NCI-H146 treated with DMSO at 0.1 percent for 48 hours (cell line): ENCODE results near the gene DLG2.

Source experiments
- DNase-seq: peaks from one replicate; lab custom pipeline; 2025; ENCODE audit not compliant: unreplicated experiment; lab: John Stamatoyannopoulos, UW

The DLG2 gene

GRCh38 chr11:83678831-83679584 is 1948.1 kb downstream of the DLG2 start:
- DNase-seq = no peak

DNA sequence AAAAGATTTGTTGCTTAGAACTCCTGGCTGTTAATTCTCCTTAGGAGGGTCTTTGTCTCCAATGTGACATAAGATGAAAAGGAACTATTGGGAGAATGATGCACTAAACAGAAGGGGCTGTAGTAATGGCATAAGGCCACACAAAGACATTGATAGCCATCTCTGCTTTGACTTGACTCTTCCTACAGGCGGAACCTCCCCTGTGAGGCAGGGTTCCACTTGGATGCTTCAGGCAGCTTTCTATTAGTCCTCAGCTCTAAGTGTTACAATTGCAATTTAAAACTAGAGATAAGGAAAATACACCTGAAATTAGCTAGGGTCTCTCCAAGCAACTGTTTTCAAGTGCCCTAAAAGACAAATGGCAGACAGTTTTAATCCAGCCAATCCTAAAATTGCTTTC is 1949.4 kb downstream of the DLG2 start:
- no peak for DNase-seq

DNA sequence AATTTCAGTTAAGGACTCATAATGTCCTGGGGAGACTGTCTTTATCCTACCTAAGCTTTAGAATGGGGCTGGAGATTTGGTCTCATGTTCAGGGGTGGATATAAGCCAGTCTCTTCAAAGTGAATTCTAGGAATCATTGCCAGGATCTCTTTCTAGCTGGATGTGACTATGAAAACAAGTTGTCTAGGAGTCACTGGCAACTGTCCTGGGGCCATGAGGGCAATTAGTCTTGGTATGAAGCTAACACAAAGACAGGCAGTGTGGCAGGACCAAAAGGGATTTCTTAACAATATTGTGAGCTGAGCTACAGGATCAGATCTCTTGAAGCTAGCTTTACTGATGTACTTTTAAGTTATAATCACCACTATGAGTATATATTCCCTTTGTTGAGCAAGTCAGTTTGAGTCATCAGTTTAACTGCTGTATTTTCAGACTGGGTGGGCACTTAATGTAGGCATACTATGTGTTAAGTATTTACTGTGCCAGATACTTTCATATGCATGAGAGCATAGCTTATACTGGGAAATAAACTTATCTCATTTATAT is 1951.0 kb downstream of the DLG2 start:
- DNase-seq = no peak

DNA sequence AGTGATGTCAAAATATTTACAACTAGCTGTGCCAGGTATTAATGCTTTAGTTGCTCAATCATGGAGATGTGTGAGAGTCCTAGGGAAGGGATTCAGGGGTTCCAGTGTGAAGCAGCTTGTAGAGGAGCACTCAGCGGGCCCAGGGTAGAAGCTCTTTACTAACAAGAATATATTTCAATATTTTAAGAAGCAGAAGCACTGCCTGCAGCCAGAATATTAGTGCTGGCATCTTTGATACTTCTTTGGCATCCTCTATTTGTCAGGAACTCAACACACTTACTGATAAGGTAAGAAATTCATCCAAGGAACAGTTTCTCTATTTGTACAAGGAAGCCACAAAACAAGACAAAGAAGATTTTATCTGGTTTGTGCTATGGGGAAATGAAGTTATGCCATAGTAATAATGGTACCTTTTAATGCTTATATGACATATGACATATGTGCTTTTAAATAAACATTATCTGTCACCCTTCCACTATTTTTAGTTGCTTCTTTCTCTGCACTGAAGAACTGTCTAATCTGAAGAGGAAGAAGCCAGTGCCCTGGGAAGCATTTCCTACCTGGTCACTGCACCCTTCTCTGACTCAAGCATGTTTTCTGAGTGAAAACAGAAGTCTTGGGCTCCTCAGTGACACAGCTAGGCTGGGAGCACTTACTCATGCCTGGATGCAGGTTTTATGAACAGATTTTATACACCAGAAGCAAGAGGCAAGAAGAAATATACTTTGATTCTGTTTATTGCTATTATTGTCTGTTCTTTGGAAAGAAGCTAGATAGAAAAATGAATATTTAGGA is 1952.8 kb downstream of the DLG2 start:
- no peak for DNase-seq

- DNase-seq = no peak
These were observed 1955.9 kb downstream of the DLG2 start for GRCh38 chr11:83671289-83671688.

DNA sequence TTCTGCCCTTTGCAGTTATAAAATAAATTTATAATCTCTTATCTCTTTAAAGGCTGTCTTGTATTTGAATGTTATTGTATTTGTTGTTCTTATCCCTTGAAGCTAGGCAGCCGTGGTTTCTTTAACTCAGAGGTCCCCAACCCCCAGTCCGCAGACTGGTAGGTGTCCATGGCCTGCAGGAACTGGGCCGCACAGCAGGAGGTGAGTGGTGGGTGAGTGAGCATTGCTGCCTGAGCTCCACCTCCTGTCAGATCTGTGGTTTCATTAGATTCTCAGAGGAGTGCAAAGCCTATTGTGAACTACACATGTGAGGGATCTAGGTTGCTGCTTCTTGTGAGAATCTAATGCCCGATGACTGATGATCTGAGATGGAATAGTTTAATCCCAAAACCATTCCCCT is 1961.0 kb downstream of the DLG2 start:
- no peak for DNase-seq

DNA sequence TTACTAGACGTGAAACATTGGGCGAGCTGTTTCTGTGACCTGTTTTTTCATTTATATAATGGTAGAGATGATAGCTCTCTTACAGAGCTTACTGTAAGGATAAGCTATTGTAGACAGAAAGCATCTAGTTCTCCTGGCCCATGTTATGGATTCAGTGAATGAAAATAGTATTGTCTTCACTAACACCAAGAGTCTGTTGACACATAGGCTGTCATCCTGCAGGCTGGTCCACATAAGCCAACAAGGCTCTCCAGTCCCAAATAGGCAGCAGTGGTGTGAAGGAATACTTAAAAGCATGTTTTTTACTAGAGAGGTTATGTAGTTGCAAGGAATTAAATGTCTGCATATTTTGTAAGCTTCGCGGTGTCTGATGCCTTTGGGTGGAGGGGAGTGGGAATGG is 1963.2 kb downstream of the DLG2 start:
- DNase-seq = no peak

DNA sequence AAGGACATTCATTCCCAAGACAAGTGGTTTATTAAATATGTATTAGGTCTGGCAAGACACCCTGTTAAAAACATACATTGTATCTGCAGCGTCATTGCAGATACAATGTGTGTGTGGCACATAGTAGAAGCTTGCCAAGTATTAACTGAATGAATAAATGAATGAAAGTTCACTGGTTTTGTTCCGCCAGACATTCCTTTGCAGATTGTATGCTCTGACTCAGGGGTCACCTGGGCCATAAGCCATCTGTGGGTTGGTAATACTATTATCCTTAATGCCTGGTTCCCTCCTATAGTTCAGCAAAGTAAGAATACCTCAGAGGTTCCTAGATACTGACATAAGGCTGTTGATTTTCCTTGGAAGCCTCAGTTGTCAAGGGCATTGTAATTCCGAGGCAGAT is 1963.7 kb downstream of the DLG2 start:
- no peak for DNase-seq

DNA sequence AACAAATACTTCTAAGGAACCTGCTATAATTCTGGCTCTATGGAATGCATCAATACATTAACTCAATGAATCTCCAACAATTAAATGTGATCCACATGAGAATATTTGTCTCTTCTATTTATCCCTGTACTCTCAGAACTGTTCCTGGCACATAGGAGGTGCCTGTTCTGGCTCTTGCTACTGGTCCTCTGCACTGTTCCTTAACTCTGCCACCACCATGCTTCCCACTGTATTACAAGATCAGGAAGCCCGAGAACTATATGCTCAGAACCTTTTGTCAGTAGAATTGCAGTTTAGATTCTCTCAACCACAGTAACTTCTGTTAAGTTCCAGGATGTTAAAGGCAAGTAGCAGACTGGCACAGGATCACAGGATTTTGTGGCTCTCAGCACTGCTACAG is 1964.7 kb downstream of the DLG2 start:
- no peak for DNase-seq

DNA sequence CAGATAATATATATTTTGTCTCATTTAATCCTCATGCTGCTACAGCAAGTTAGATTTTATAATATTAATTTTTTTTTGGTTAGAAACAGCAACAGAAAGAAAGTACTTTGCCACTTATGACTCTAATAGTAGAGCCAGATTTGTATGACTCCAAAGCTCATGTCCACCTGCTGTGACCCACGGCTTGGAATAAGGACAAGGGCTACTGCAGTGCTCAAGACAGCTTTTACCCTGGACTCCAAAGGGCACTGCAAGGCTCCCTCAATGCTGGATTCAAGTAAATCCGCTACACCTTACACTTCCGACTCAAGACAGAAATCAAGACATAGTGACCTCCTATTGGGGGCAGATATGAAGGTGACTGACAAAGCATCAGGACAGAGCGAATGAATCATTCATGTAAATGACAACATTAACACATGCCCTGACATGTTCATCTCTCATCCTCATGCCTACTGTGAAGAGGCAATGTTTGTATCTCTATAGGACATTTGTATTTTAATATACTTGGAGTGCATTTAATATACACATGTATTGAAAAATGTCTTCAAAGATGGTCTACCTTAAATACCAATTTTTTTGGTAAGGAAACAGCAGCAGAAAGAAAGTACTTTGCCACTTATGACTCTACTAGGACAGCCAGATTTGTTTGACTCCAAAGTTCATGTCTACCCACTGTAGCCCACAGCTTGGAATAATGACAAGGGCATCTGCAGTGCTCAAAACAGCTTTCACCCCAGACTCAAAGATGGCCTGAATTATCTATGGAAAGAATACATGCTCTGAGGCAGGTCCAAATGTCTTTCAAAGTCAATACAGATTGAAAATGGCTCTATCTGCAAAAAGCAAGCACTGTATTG is 1965.4 kb downstream of the DLG2 start:
- DNase-seq = no peak

DNA sequence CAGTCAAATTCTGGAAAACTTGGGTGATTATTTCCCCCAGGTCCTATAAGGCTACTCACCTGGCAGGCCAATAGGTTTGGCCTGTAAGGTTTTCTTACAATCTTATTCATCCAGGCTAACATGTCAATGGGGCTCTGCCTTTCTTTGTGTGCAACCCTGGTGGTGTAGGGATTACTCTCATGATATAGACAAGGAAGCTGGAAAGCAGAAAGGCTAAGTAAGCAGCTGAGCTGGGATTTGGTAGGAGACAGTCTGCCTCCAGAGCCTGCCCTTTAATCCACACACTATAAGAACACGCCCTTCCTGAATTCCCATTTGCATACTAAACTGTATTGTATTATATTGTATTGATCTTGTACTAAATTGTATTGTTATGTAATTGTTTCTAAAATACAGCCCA is 1967.7 kb downstream of the DLG2 start:
- DNase-seq = no peak

DNA sequence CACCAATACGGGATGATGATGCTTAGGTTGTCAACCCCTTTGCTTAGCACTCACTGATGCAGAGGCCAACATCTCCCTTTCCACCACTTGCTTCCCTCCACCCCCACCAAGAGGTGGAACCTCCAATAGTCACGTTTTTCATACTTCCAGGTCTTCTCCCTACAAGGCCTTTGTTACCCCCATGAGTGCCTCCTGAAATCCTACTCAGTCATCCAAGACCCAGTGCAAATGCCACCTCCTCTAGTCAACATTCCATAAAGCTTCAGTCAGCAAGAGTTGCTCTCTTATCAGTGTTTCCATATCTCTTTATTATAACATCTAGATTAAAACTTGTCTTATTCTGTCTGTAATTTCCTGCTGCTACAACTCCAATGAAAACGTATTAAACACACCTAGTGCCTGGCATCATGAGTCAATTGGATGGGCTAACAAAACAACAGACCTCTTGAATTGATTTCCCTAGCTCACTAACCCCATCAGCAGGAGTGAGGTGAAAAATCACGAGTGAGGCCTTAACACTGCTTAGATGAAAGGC is 1970.3 kb downstream of the DLG2 start:
- no peak for DNase-seq

- no peak for DNase-seq
These were observed 1971.2 kb downstream of the DLG2 start for GRCh38 chr11:83655976-83656375.

DNA sequence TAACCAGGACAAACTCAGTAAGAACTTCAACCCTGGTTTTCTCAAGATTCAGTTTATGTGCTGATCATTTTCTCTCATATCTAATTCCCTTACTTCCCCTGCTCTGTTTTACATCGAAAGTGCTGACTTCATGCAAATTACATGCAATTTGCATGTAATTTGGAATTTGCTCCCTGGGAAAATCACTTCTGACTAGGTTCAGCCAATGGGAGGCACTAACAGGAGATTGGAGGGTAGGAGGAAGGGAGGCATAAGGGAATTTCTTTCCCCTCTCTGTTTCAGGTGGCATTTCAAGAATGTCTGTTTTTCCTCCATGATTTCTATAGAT is 1977.7 kb downstream of the DLG2 start:
- no peak for DNase-seq

DNA sequence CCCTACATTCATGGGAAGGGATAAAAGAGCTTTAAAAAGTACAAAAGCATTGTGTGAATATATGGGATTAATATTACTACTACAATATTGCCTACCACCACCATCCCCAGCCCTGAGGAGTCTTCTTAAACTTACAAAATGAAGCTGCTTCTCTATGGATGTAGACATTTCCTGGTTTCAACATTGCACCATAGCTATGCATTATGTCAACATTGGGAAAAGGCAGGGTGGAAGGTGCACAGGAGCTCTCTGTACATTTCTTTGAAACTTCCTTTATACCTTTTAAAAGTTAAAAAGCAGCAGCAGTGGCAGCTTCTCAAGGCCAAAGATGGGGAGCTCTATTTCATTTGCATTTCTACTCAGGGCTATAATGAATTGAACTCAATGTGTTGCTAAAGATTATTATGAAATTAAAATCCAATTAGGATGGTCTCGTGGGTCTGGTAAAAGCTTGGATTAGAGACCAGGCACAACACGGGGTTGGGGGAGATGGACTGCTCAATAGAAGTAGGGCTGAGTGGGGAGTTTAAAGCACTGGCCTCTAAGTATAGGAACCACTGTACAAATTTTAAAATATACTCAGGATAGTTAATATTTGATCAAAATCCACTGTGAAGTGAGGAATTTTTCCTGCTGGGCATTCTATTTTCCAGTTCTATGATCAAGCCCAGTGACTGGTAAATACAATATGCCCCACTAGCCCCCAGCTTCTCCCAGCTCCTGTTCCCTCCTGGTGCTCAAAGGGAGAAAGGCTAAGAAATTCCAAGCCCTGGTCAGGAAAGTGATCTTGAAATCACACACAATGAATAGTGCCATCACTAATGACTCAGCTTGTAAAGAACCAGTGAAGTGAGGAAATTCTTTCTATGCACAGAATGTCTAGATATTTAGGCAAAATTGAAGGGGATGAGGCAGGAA is 1978.3 kb downstream of the DLG2 start:
- no peak for DNase-seq

GRCh38 chr11:83645561-83645960 is 1981.6 kb downstream of the DLG2 start:
- no peak for DNase-seq

DNA sequence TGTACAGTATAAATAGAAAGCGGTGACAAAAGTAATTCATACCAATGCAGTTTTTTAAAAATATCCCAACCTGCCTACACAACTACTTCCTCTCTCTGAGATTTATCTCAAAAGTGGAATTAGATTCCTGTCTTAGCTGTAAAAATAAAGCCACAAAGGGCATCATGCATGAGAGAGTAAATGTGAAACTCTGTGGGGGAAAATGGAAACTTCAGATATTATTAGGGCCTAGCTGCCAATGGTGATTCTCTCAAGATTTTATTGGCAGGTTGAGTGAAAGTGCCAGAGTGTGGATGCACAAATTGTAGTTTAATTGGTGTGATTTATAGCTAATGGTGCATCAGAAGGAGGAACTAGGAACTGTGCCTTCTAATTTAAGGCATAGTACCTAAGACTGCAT is 1984.0 kb downstream of the DLG2 start:
- DNase-seq = no peak

DNA sequence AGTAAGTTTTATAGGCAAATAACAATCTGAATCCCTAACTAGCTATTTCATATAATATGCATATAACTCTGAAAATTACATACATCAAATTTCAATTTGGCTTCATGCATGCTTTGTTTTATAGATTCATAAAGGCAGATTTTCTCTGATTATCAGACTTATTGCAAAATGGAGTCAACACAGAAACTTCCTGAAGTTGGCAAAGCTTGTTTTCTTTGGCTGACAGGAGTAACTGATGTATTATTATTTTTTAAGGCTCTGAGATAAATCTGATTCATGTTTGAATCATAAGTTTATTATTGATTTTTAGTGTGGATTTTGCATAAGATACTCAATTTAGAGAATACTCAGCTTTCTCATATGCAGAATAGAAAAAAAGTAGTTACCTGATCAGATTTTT is 1984.6 kb downstream of the DLG2 start:
- DNase-seq = no peak

- DNase-seq = no peak
These were observed 1985.6 kb downstream of the DLG2 start for GRCh38 chr11:83641511-83641910.
